Measurements from ENCODE around the gene WDFY4.
A peak's percentile ranks its signal among the peaks of the same experiment; 100 is the strongest.

Gene WDFY4

DNA sequence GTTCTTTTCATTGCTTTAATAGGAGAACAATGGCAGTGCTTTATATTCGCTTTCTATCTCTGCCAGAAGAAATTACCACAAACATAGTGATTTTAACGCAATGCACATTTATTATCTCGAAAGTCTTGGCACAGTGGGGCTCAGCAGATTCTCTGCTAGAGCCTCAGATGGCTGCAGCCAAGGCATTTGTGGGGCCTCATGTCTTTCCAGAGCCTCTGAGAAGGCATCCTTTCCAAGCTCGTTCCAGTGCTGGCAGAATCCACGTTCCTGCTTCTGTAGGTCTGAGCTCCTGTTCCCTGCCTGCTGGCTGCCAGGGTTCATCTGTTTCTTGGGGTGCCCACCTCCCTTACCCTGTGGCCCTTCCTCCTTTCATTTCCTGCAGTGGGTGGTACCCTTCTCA is 194.8 kb downstream of the WDFY4 start:
- Histone ChIP-seq H3K9me3 (replicated peaks in 1 of 2; ENCODE audit: control insufficient read depth in 2 of 2, insufficient read depth in 1 of 2, low read depth in 1 of 2, low read length in 2 of 2) (no peaks in the 10 kb centered on the region), H2AK5ac (ENCODE audit: low read depth, low read length) (no peak overlapping the region), H2AFZ (ENCODE audit: low read length) (no peak overlapping the region), H3K36me3 (replicated peaks in 1 of 2; ENCODE audit: control insufficient read depth in 2 of 2, insufficient read depth in 2 of 2, low read length in 2 of 2) (no peaks in the 10 kb centered on the region), H2BK12ac (ENCODE audit: low read length) (no peak overlapping the region), H3K9ac (ENCODE audit: low read depth, low read length, poor library complexity) (no peak overlapping the region), H4K91ac (ENCODE audit: low read depth, low read length, poor library complexity) (no peak overlapping the region), H3K79me1 (ENCODE audit: low read depth, low read length) (no peaks in the 10 kb centered on the region), H3K4me1 (ENCODE audit: control insufficient read depth in 2 of 2, insufficient read depth in 1 of 2, low read depth in 1 of 2, low read length in 2 of 2) (no peaks in the 10 kb centered on the region), H3K4me2 (ENCODE audit: insufficient read depth, low read length, poor library complexity, severe bottlenecking) (no peak overlapping the region), H3K4ac (ENCODE audit: low read length) (no peak overlapping the region), H2BK15ac (ENCODE audit: low read length) (no peak overlapping the region), H3K27ac (replicated peaks; ENCODE audit: low read length) (no peak overlapping the region), H3K23ac (ENCODE audit: low read depth, low read length, poor library complexity) (no peak overlapping the region), H2BK120ac (ENCODE audit: low read depth, low read length) (no peak overlapping the region), H3K4me3 (ENCODE audit: low read length in 2 of 2) (no peak overlapping the region), H3K18ac (ENCODE audit: low read length) (no peak overlapping the region), H3K27me3 (ENCODE audit: control insufficient read depth in 3 of 3, insufficient read depth in 3 of 3, low read depth in 1 of 3, low read length in 3 of 3) (no peaks in the 10 kb centered on the region), H2BK5ac (ENCODE audit: low read length) (no peak overlapping the region), H3K14ac (ENCODE audit: low read length) (no peak overlapping the region), H4K8ac (ENCODE audit: low read depth, low read length) (no peak overlapping the region)
- DNase-seq (ENCODE audit: low spot score) = no peak
- WGBS, 2 donors (ENCODE audit: extremely low coverage in 2 of 2, insufficient read length in 2 of 2, insufficient replicate concordance in 1 of 2) = no CpG with 5 or more reads among the region's 5 CpGs

GRCh38 chr10:48880016-48880705 is 195.5 kb downstream of the WDFY4 start:
- Histone ChIP-seq H3K14ac (ENCODE audit: low read length) (no peak overlapping the region), H3K27ac (replicated peaks; ENCODE audit: low read length) (no peak overlapping the region), H3K9ac (ENCODE audit: low read depth, low read length, poor library complexity) (no peak overlapping the region), H2BK120ac (ENCODE audit: low read depth, low read length) (no peak overlapping the region), H3K23ac (ENCODE audit: low read depth, low read length, poor library complexity) (no peak overlapping the region), H3K4me2 (ENCODE audit: insufficient read depth, low read length, poor library complexity, severe bottlenecking) (no peak overlapping the region), H3K27me3 (ENCODE audit: control insufficient read depth in 3 of 3, insufficient read depth in 3 of 3, low read depth in 1 of 3, low read length in 3 of 3) (no peaks in the 10 kb centered on the region), H3K4me1 (ENCODE audit: control insufficient read depth in 2 of 2, insufficient read depth in 1 of 2, low read depth in 1 of 2, low read length in 2 of 2) (no peaks in the 10 kb centered on the region), H2AK5ac (ENCODE audit: low read depth, low read length) (no peak overlapping the region), H2BK5ac (ENCODE audit: low read length) (no peak overlapping the region), H3K9me3 (replicated peaks in 1 of 2; ENCODE audit: control insufficient read depth in 2 of 2, insufficient read depth in 1 of 2, low read depth in 1 of 2, low read length in 2 of 2) (no peaks in the 10 kb centered on the region), H4K91ac (ENCODE audit: low read depth, low read length, poor library complexity) (no peak overlapping the region), H3K18ac (ENCODE audit: low read length) (peak overlapping the region; percentile 7), H3K4ac (ENCODE audit: low read length) (no peak overlapping the region), H4K8ac (ENCODE audit: low read depth, low read length) (no peak overlapping the region), H3K79me1 (ENCODE audit: low read depth, low read length) (no peaks in the 10 kb centered on the region), H2BK15ac (ENCODE audit: low read length) (no peak overlapping the region), H2AFZ (ENCODE audit: low read length) (no peak overlapping the region), H2BK12ac (ENCODE audit: low read length) (no peak overlapping the region), H3K36me3 (replicated peaks in 1 of 2; ENCODE audit: control insufficient read depth in 2 of 2, insufficient read depth in 2 of 2, low read length in 2 of 2) (no peaks in the 10 kb centered on the region), H3K4me3 (ENCODE audit: low read length in 2 of 2) (no peak overlapping the region)
- no peak for DNase-seq (ENCODE audit: low spot score)
- WGBS, 2 donors (ENCODE audit: extremely low coverage in 2 of 2, insufficient read length in 2 of 2, insufficient replicate concordance in 1 of 2) = no CpG with 5 or more reads among the region's 11 CpGs

- H3K4me2 ChIP-seq (ENCODE audit: insufficient read depth, low read length, poor library complexity, severe bottlenecking) = no peak overlapping the region
- no peaks in the 10 kb centered on the region for H3K9me3 ChIP-seq (replicated peaks in 1 of 2; ENCODE audit: control insufficient read depth in 2 of 2, insufficient read depth in 1 of 2, low read depth in 1 of 2, low read length in 2 of 2)
- no peak overlapping the region for H3K4ac ChIP-seq (ENCODE audit: low read length)
- no peak for DNase-seq (ENCODE audit: low spot score)
- no peak overlapping the region for H2AFZ ChIP-seq (ENCODE audit: low read length)
- no peaks in the 10 kb centered on the region for H3K79me1 ChIP-seq (ENCODE audit: low read depth, low read length)
- no peak overlapping the region for H2AK5ac ChIP-seq (ENCODE audit: low read depth, low read length)
- no peak overlapping the region for H3K18ac ChIP-seq (ENCODE audit: low read length)
- H2BK15ac ChIP-seq (ENCODE audit: low read length) = no peak overlapping the region
- no peak overlapping the region for H3K4me3 ChIP-seq (ENCODE audit: low read length in 2 of 2)
- no peak overlapping the region for H2BK12ac ChIP-seq (ENCODE audit: low read length)
- no peak overlapping the region for H3K23ac ChIP-seq (ENCODE audit: low read depth, low read length, poor library complexity)
- H3K9ac ChIP-seq (ENCODE audit: low read depth, low read length, poor library complexity) = no peak overlapping the region
- H2BK120ac ChIP-seq (ENCODE audit: low read depth, low read length) = no peak overlapping the region
- H2BK5ac ChIP-seq (ENCODE audit: low read length) = no peak overlapping the region
- H3K27me3 ChIP-seq (ENCODE audit: control insufficient read depth in 3 of 3, insufficient read depth in 3 of 3, low read depth in 1 of 3, low read length in 3 of 3) = no peaks in the 10 kb centered on the region
- no peak overlapping the region for H4K8ac ChIP-seq (ENCODE audit: low read depth, low read length)
- H4K91ac ChIP-seq (ENCODE audit: low read depth, low read length, poor library complexity) = no peak overlapping the region
- no peaks in the 10 kb centered on the region for H3K4me1 ChIP-seq (ENCODE audit: control insufficient read depth in 2 of 2, insufficient read depth in 1 of 2, low read depth in 1 of 2, low read length in 2 of 2)
- H3K27ac ChIP-seq (replicated peaks; ENCODE audit: low read length) = no peak overlapping the region
- no CpG with 5 or more reads among the region's 1 CpG for WGBS, 2 donors (ENCODE audit: extremely low coverage in 2 of 2, insufficient read length in 2 of 2, insufficient replicate concordance in 1 of 2)
- H3K36me3 ChIP-seq (replicated peaks in 1 of 2; ENCODE audit: control insufficient read depth in 2 of 2, insufficient read depth in 2 of 2, low read length in 2 of 2) = no peaks in the 10 kb centered on the region
- H3K14ac ChIP-seq (ENCODE audit: low read length) = no peak overlapping the region
Observed at GRCh38 chr10:48881937-48882336, 197.3 kb downstream of the WDFY4 start.

DNA sequence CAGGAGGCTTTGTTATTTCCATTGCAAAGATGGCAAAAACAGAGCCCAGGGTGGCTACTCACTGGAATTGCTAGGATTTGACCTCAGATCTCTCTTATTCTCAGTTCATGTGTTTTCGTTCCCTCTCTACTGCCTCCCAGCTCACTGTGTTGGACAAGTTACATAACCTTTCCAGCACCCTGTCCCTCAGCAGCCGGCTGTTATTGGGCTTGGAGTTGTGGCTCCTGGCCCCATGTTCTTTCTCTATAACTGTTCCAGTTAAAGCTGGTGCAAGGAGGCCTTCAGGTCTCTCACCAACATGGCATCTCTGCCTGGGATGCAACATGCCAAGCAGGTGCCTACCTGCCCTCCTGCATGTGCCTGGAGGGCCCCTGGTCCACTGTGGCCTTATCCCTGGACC is 198.2 kb downstream of the WDFY4 start:
- Histone ChIP-seq H3K4me1 (ENCODE audit: control insufficient read depth in 2 of 2, insufficient read depth in 1 of 2, low read depth in 1 of 2, low read length in 2 of 2) (no peaks in the 10 kb centered on the region), H3K27ac (replicated peaks; ENCODE audit: low read length) (no peak overlapping the region), H4K8ac (ENCODE audit: low read depth, low read length) (no peak overlapping the region), H3K9me3 (replicated peaks in 1 of 2; ENCODE audit: control insufficient read depth in 2 of 2, insufficient read depth in 1 of 2, low read depth in 1 of 2, low read length in 2 of 2) (no peaks in the 10 kb centered on the region), H3K4ac (ENCODE audit: low read length) (no peak overlapping the region), H3K79me1 (ENCODE audit: low read depth, low read length) (no peaks in the 10 kb centered on the region), H3K4me3 (ENCODE audit: low read length in 2 of 2) (no peak overlapping the region), H2BK12ac (ENCODE audit: low read length) (no peak overlapping the region), H4K91ac (ENCODE audit: low read depth, low read length, poor library complexity) (no peak overlapping the region), H2AK5ac (ENCODE audit: low read depth, low read length) (no peak overlapping the region), H3K36me3 (replicated peaks in 1 of 2; ENCODE audit: control insufficient read depth in 2 of 2, insufficient read depth in 2 of 2, low read length in 2 of 2) (no peaks in the 10 kb centered on the region), H3K9ac (ENCODE audit: low read depth, low read length, poor library complexity) (no peak overlapping the region), H3K4me2 (ENCODE audit: insufficient read depth, low read length, poor library complexity, severe bottlenecking) (no peak overlapping the region), H3K27me3 (ENCODE audit: control insufficient read depth in 3 of 3, insufficient read depth in 3 of 3, low read depth in 1 of 3, low read length in 3 of 3) (no peaks in the 10 kb centered on the region), H3K23ac (ENCODE audit: low read depth, low read length, poor library complexity) (no peak overlapping the region), H3K14ac (ENCODE audit: low read length) (no peak overlapping the region), H2BK15ac (ENCODE audit: low read length) (no peak overlapping the region), H3K18ac (ENCODE audit: low read length) (no peak overlapping the region), H2BK120ac (ENCODE audit: low read depth, low read length) (no peak overlapping the region), H2AFZ (ENCODE audit: low read length) (no peak overlapping the region), H2BK5ac (ENCODE audit: low read length) (no peak overlapping the region)
- DNase-seq (ENCODE audit: low spot score) = no peak
- no CpG with 5 or more reads among the region's 2 CpGs for WGBS, 2 donors (ENCODE audit: extremely low coverage in 2 of 2, insufficient read length in 2 of 2, insufficient replicate concordance in 1 of 2)
